GM23338 (cell line): ENCODE results near the gene LGALSL. TPM values are rescaled to one million over a fixed set of nuclear protein-coding genes. Genes with fewer than 3 reads are reported as not detected.

ENCODE experiments used
- ATAC-seq: fragments of 200-7000 bp; cut with Tn5 transposase; 3 replicates; pipeline ENCODE4 v1.9.1; 2020
- DNase-seq: peaks from one replicate; pipeline ENCODE4 v3.0.0-alpha.2; 2015; ENCODE audit warnings: low spot score
- H2AFZ ChIP-seq: fragments of 200-600 bp; sonication (generic); 2 replicates; pipeline ENCODE4 v1.8.0; 2016; ENCODE audit warnings: antibody characterized with exemption, mild to moderate bottlenecking, moderate library complexity
- H3F3A ChIP-seq: fragments of 200-600 bp; sonication (generic); replicated peaks from 2 replicates; pipeline ENCODE4 v1.8.0; 2017; ENCODE audit warnings: antibody characterized with exemption, mixed run types, low read depth
- H3K27ac ChIP-seq: fragments of 200-600 bp; sonication (generic); 2 replicates; pipeline ENCODE4 v1.6.1; 2016; ENCODE audit warnings: low read depth
- H3K27me3 ChIP-seq: fragments of 200-600 bp; sonication (generic); 2 replicates; pipeline ENCODE4 v1.8.0; 2016; ENCODE audit warnings: mild to moderate bottlenecking, mixed run types, moderate library complexity; ENCODE audit not compliant: insufficient read depth
- H3K36me3 ChIP-seq: fragments of 200-600 bp; sonication (generic); 2 replicates; pipeline ENCODE4 v1.8.0; 2016; ENCODE audit warnings: mild to moderate bottlenecking; ENCODE audit not compliant: insufficient read depth
- H3K4me1 ChIP-seq: fragments of 200-600 bp; sonication (generic); 2 replicates; pipeline ENCODE4 v1.8.0; 2016; ENCODE audit warnings: mild to moderate bottlenecking, moderate library complexity; ENCODE audit not compliant: insufficient read depth
- H3K4me2 ChIP-seq: fragments of 200-600 bp; sonication (generic); 2 replicates; pipeline ENCODE4 v1.7.1; 2017; ENCODE audit warnings: mixed run types
- H3K4me3 ChIP-seq: fragments of 200-600 bp; sonication (generic); 2 replicates; pipeline ENCODE4 v1.6.1; 2016; ENCODE audit warnings: mixed run types
- H3K79me2 ChIP-seq: fragments of 200-600 bp; sonication (generic); replicated peaks from 2 replicates; pipeline ENCODE4 v1.8.0; 2017; ENCODE audit warnings: mild to moderate bottlenecking; ENCODE audit not compliant: insufficient read depth
- H3K9me2 ChIP-seq: fragments of 200-600 bp; sonication (generic); 2 replicates; pipeline ENCODE4 v1.8.0; 2017; ENCODE audit not compliant: insufficient read depth
- H4K20me1 ChIP-seq: fragments of 200-600 bp; sonication (generic); replicated peaks from 2 replicates; pipeline ENCODE4 v1.8.0; 2017; ENCODE audit warnings: mild to moderate bottlenecking; ENCODE audit not compliant: insufficient read depth
- H3K27ac Mint-ChIP-seq: 2 replicates; pipeline ENCODE4 v1.8.0; 2020; ENCODE audit warnings: inconsistent platforms, mild to moderate bottlenecking, moderate library complexity, mixed read lengths
- H3K27me3 Mint-ChIP-seq: 3 replicates; pipeline ENCODE4 v1.8.0; 2022; ENCODE audit warnings: low read depth, mild to moderate bottlenecking, moderate library complexity, mixed read lengths, inconsistent platforms; ENCODE audit not compliant: insufficient read depth, poor library complexity
- H3K36me3 Mint-ChIP-seq: 3 replicates; pipeline ENCODE4 v1.8.0; 2021; ENCODE audit warnings: low read depth, mild to moderate bottlenecking, inconsistent platforms, moderate library complexity, mixed read lengths
- H3K4me1 Mint-ChIP-seq: 3 replicates; pipeline ENCODE4 v1.8.0; 2020; ENCODE audit warnings: mild to moderate bottlenecking, inconsistent platforms, mixed read lengths
- H3K4me3 Mint-ChIP-seq: 3 replicates; pipeline ENCODE4 v1.8.0; 2021; ENCODE audit warnings: moderate library complexity, mild to moderate bottlenecking, inconsistent platforms, mixed read lengths
- H3K9me3 Mint-ChIP-seq: 3 replicates; pipeline ENCODE4 v1.8.0; 2020; ENCODE audit warnings: moderate library complexity, mild to moderate bottlenecking, inconsistent platforms, mixed read lengths
- CREB1 ChIP-seq: fragments of 250-450 bp; sonication (Bioruptor Pico); IDR thresholded peaks from 2 replicates; pipeline ENCODE4 v1.5.0; 2020; ENCODE audit warnings: low read depth, mild to moderate bottlenecking, moderate library complexity
- CTCF ChIP-seq, 2 experiments: fragments of 200-600 bp in 1 of 2; sonication (generic) in 1 of 2; conservative IDR thresholded peaks; 2 replicates each; pipeline versions ENCODE4 v1.5.1 to v1.6.1; 2016 to 2017; ENCODE audit warnings: antibody characterized with exemption in 2 of 2, low read depth in 2 of 2, mild to moderate bottlenecking in 2 of 2, moderate library complexity in 1 of 2
- ETS1 ChIP-seq: IDR thresholded peaks from 2 replicates; pipeline ENCODE4 v1.6.1; 2016; ENCODE audit warnings: antibody characterized with exemption
- EZH2 ChIP-seq: fragments of 200-600 bp; sonication (generic); IDR thresholded peaks from one replicate; pipeline ENCODE4 v1.8.0; 2017; ENCODE audit warnings: antibody characterized with exemption, mild to moderate bottlenecking, low read depth; ENCODE audit not compliant: unreplicated experiment
- EZH2phosphoT487 ChIP-seq: fragments of 200-600 bp; sonication (generic); IDR thresholded peaks from one replicate; pipeline ENCODE4 v1.8.1; 2018; ENCODE audit warnings: antibody characterized with exemption; ENCODE audit not compliant: unreplicated experiment
- JUNB ChIP-seq: IDR thresholded peaks from one replicate; pipeline ENCODE4 v1.6.1; 2016; ENCODE audit warnings: antibody characterized with exemption; ENCODE audit not compliant: unreplicated experiment
- NANOG ChIP-seq: IDR thresholded peaks from 2 replicates; pipeline ENCODE4 v1.6.1; 2016; ENCODE audit warnings: antibody characterized with exemption, borderline replicate concordance
- POLR2AphosphoS5 ChIP-seq: IDR thresholded peaks from 2 replicates; pipeline ENCODE4 v1.6.1; 2016; ENCODE audit warnings: antibody characterized with exemption, low read depth
- STAT1 ChIP-seq: IDR thresholded peaks from one replicate; pipeline ENCODE4 v1.6.1; 2016; ENCODE audit warnings: antibody characterized with exemption; ENCODE audit not compliant: unreplicated experiment
- ZNF114 ChIP-seq: fragments of 250-450 bp; sonication (Bioruptor Pico); IDR thresholded peaks from 2 replicates; pipeline ENCODE4 v1.5.0; 2020; ENCODE audit warnings: mild to moderate bottlenecking, moderate library complexity
- ZNF331 ChIP-seq: fragments of 250-450 bp; sonication (Bioruptor Pico); IDR thresholded peaks from 2 replicates; pipeline ENCODE4 v1.5.0; 2020; ENCODE audit warnings: low read depth, mild to moderate bottlenecking, moderate library complexity
- polyA plus RNA-seq: library from polyadenylated mRNA; unstranded; fragments of >200 nt; fragmentation: Nextera tagmentation; extraction: Ambion mirVana; gene quantifications from 2 replicates; pipeline ENCODE4 v1.2.1, GENCODE V29; 2016
- total RNA-seq: library from RNA; depleted of rRNA; stranded (reverse); fragments of >200 nt; shearing (Covaris generic); gene quantifications from 2 replicates; pipeline ENCODE4 v1.2.3, GENCODE V29; 2014
- TF ChIP-seq, protein P1 (sequence below): fragments of 250-450 bp; sonication (Bioruptor Pico); IDR thresholded peaks from 2 replicates; pipeline ENCODE4 v1.5.0; 2020; ENCODE audit warnings: mild to moderate bottlenecking, moderate library complexity
- TF ChIP-seq, protein P2 (sequence below): IDR thresholded peaks from one replicate; pipeline ENCODE4 v1.6.1; 2018; ENCODE audit warnings: antibody characterized with exemption; ENCODE audit not compliant: unreplicated experiment

LGALSL gene
- total and polyA plus RNA-seq, 2 experiments from 2014 or later = 20.6 to 28.4 TPM

DNA sequence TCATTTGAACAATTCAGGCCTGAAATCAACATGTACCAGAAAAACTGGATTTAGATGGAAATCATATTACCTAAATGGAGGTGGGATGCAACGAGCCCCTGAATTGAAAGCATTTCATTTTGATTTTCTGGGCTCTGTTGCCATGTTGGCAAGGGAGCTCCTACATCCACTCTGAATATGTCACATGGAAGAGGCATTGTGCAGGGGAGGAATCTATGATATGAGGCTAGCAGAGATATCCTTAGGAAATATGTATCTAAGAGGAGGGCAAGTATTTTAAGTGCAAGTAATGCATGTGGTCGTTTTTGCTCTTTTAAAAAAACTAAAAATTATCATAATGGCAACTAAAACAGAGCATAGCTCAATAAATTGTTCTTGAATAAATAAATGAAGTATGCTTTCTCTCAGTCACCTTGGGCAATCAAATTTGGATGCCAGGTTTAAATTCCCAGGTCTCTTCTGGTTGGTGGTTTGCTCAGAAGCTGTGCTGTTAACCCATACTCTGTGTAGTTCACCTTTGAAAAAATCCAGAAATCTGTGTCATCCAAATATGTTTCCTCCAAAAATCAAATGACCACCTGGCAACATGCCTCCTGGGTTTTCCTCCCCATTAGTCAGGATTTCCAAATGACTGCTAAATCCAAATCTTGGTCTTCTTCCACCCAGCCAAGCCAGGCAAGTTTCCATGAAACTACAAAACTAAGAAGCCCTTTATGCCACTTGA lies 6.5 kb upstream of the LGALSL start:
- Histone ChIP-seq H3K79me2 (no peaks in the 10 kb centered on the region; the same call in 1 of the 2 replicates), H4K20me1 (no peaks in the 10 kb centered on the region), H3K9me2 (peaks cover 3% of the 10 kb centered on the region; the same call in 1 of the 2 replicates), H3K4me3 (no peak overlapping the region), H3F3A (no peaks in the 10 kb centered on the region), H3K27me3 (no peaks in the 10 kb centered on the region), H3K27ac (no peak overlapping the region), H3K36me3 (no peaks in the 10 kb centered on the region), H2AFZ (no peak overlapping the region), H3K4me2 (no peak overlapping the region), H3K4me1 (peaks cover 41% of the 10 kb centered on the region)
- Mint-ChIP-seq H3K4me3 (no peak overlapping the region), H3K4me1 (peaks cover 36% of the 10 kb centered on the region), H3K27me3 (peaks cover 4% of the 10 kb centered on the region), H3K9me3 (no peaks in the 10 kb centered on the region), H3K27ac (no peak overlapping the region), H3K36me3 (no peaks in the 10 kb centered on the region)
- DNase-seq (no peak), ATAC-seq (no peak)
- TF ChIP-seq POLR2AphosphoS5 = no peak
- no peak for TF ChIP-seq ZNF114 (CRISPR knock-in tag)
- no peak for TF ChIP-seq CTCF (conservative IDR thresholded peaks at IDR 0.05; ENCODE audit: low read depth in 2 of 2)
- TF ChIP-seq, protein P1, sequence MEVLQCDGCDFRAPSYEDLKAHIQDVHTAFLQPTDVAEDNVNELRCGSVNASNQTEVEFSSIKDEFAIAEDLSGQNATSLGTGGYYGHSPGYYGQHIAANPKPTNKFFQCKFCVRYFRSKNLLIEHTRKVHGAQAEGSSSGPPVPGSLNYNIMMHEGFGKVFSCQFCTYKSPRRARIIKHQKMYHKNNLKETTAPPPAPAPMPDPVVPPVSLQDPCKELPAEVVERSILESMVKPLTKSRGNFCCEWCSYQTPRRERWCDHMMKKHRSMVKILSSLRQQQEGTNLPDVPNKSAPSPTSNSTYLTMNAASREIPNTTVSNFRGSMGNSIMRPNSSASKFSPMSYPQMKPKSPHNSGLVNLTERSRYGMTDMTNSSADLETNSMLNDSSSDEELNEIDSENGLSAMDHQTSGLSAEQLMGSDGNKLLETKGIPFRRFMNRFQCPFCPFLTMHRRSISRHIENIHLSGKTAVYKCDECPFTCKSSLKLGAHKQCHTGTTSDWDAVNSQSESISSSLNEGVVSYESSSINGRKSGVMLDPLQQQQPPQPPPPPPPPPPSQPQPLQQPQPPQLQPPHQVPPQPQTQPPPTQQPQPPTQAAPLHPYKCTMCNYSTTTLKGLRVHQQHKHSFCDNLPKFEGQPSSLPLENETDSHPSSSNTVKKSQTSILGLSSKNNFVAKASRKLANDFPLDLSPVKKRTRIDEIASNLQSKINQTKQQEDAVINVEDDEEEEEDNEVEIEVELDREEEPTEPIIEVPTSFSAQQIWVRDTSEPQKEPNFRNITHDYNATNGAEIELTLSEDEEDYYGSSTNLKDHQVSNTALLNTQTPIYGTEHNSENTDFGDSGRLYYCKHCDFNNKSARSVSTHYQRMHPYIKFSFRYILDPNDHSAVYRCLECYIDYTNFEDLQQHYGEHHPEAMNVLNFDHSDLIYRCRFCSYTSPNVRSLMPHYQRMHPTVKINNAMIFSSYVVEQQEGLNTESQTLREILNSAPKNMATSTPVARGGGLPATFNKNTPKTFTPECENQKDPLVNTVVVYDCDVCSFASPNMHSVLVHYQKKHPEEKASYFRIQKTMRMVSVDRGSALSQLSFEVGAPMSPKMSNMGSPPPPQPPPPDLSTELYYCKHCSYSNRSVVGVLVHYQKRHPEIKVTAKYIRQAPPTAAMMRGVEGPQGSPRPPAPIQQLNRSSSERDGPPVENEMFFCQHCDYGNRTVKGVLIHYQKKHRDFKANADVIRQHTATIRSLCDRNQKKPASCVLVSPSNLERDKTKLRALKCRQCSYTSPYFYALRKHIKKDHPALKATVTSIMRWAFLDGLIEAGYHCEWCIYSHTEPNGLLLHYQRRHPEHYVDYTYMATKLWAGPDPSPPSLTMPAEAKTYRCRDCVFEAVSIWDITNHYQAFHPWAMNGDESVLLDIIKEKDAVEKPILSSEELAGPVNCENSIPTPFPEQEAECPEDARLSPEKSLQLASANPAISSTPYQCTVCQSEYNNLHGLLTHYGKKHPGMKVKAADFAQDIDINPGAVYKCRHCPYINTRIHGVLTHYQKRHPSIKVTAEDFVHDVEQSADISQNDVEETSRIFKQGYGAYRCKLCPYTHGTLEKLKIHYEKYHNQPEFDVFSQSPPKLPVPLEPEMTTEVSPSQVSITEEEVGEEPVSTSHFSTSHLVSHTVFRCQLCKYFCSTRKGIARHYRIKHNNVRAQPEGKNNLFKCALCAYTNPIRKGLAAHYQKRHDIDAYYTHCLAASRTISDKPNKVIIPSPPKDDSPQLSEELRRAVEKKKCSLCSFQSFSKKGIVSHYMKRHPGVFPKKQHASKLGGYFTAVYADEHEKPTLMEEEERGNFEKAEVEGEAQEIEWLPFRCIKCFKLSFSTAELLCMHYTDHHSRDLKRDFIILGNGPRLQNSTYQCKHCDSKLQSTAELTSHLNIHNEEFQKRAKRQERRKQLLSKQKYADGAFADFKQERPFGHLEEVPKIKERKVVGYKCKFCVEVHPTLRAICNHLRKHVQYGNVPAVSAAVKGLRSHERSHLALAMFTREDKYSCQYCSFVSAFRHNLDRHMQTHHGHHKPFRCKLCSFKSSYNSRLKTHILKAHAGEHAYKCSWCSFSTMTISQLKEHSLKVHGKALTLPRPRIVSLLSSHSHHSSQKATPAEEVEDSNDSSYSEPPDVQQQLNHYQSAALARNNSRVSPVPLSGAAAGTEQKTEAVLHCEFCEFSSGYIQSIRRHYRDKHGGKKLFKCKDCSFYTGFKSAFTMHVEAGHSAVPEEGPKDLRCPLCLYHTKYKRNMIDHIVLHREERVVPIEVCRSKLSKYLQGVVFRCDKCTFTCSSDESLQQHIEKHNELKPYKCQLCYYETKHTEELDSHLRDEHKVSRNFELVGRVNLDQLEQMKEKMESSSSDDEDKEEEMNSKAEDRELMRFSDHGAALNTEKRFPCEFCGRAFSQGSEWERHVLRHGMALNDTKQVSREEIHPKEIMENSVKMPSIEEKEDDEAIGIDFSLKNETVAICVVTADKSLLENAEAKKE (CRISPR knock-in tag) = no peak
- no peak for TF ChIP-seq EZH2phosphoT487
- no peak for TF ChIP-seq EZH2
- no peak for TF ChIP-seq JUNB
- TF ChIP-seq CREB1 (CRISPR knock-in tag) = no peak
- TF ChIP-seq STAT1 = no peak
- TF ChIP-seq NANOG = no peak
- TF ChIP-seq, protein P2, sequence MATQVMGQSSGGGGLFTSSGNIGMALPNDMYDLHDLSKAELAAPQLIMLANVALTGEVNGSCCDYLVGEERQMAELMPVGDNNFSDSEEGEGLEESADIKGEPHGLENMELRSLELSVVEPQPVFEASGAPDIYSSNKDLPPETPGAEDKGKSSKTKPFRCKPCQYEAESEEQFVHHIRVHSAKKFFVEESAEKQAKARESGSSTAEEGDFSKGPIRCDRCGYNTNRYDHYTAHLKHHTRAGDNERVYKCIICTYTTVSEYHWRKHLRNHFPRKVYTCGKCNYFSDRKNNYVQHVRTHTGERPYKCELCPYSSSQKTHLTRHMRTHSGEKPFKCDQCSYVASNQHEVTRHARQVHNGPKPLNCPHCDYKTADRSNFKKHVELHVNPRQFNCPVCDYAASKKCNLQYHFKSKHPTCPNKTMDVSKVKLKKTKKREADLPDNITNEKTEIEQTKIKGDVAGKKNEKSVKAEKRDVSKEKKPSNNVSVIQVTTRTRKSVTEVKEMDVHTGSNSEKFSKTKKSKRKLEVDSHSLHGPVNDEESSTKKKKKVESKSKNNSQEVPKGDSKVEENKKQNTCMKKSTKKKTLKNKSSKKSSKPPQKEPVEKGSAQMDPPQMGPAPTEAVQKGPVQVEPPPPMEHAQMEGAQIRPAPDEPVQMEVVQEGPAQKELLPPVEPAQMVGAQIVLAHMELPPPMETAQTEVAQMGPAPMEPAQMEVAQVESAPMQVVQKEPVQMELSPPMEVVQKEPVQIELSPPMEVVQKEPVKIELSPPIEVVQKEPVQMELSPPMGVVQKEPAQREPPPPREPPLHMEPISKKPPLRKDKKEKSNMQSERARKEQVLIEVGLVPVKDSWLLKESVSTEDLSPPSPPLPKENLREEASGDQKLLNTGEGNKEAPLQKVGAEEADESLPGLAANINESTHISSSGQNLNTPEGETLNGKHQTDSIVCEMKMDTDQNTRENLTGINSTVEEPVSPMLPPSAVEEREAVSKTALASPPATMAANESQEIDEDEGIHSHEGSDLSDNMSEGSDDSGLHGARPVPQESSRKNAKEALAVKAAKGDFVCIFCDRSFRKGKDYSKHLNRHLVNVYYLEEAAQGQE = no peak
- no peak for TF ChIP-seq ZNF331 (CRISPR knock-in tag)
- TF ChIP-seq ETS1 = no peak
